HFF-Myc (cell line): ENCODE results near the gene PRKCE.

ENCODE experiments used
- DNase-seq: peaks from one replicate; pipeline ENCODE4 v3.0.0-alpha.2; 2011; ENCODE audit warnings: low read depth; ENCODE audit errors: extremely low read depth
- H3K4me3 ChIP-seq: replicated peaks from 2 replicates; pipeline ENCODE4 v1.5.1; 2011; ENCODE audit warnings: low read depth, mild to moderate bottlenecking, control low read depth, low read length
- CTCF ChIP-seq: IDR thresholded peaks from 2 replicates; pipeline ENCODE4 v1.5.1; 2012; ENCODE audit warnings: mild to moderate bottlenecking, low read depth, low read length, control low read depth; ENCODE audit errors: missing control alignments

Gene PRKCE

GRCh38 chr2:46145017-46145416 lies 493.5 kb downstream of the PRKCE start:
- no peak for DNase-seq
- no peak overlapping the region for H3K4me3 ChIP-seq
- no peak for TF ChIP-seq CTCF

GRCh38 chr2:46145840-46146239 lies 494.4 kb downstream of the PRKCE start:
- DNase-seq, result no peak
- H3K4me3 ChIP-seq, result no peak overlapping the region
- TF ChIP-seq CTCF, result no peak

GRCh38 chr2:46146866-46147502 lies 495.5 kb downstream of the PRKCE start:
- no peak for TF ChIP-seq CTCF
- no peak for DNase-seq
- no peak overlapping the region for H3K4me3 ChIP-seq

GRCh38 chr2:46147626-46148368 lies 496.3 kb downstream of the PRKCE start:
- no peak for TF ChIP-seq CTCF
- no peak for DNase-seq
- no peak overlapping the region for H3K4me3 ChIP-seq

GRCh38 chr2:46148369-46148736 lies 496.9 kb downstream of the PRKCE start:
- no peak overlapping the region for H3K4me3 ChIP-seq

GRCh38 chr2:46150445-46150955 lies 499.0 kb downstream of the PRKCE start:
- TF ChIP-seq CTCF, result no peak
- DNase-seq, result no peak
- no peak overlapping the region for H3K4me3 ChIP-seq

More at GRCh38 chr2:46148369-46148736, 496.9 kb downstream of the PRKCE start:
- no peak for TF ChIP-seq CTCF
- no peak for DNase-seq
